HG02884 (cell line): ENCODE data around the gene PPARG.
"Not testable (repeated sequence)": the region's sequence is repeated elsewhere in the genome, so short reads cannot be mapped to it uniquely, and the experiment has no call there.

ENCODE experiments used
- ATAC-seq: cut with Tn5 transposase; IDR thresholded peaks from one replicate; pipeline ENCODE4 v1.9.1; 2021; ENCODE audit warnings: mild to moderate bottlenecking, moderate library complexity; ENCODE audit not compliant: unreplicated experiment

PPARG gene

DNA sequence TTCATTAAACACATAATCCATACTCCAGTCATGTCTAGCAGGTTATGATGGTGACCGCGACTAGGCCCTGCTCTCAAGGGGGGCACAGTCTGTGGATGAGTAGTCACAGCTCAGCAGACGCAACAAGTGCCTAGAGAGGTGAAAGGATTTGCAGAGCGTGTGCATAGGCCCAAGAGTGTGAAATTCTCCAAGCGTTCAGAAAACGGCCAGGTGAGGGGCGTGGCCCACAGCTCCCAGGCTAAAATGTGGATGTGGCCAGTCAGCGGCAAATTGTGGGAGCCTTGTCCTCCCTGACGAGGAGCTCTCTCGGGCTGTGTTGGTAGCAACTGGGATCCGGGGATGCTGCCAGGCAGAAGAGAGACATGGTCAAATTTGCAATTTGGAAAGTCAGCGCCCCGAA is 149.0 kb downstream of the PPARG start:
- ATAC-seq: no peak

GRCh38 chr3:12438318-12438717 is 149.4 kb downstream of the PPARG start:
- ATAC-seq: no peak

DNA sequence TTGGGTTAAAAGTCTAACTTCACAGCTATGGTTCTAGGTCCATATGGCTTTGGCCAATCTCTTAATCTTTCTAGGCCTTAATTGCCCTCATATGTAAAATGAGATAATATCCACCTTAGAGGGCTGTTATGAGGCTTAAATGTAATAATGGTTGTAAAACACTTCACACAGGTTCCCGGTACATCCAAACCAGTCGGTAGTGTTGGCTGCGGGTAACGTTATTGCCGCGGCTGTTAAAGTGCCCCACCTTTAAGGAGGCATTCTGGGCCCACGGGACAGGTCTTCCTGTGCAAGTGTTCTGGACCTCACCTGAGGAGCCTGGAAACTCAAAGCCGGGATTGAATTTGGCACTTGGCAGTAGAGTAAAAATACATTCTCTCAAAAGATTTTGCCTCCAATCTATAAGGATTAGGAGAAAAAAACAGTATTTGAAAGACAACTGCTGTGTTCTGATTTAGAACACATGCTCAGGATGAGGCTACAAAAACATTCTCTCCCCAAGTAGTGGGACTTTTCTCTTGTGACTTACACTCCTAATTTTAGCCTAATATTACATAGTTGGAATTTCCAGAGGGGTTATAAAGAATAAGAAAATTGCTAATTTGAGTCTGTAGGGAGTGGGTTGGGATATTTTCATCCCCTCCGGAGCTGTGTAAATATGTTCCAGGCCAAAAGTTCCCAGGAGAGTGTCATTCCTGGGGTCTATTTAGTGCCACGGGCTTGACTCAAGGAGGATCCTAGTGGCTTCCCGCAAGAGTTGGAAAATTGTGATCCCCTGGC is 150.5 kb downstream of the PPARG start:
- no peak for ATAC-seq

DNA sequence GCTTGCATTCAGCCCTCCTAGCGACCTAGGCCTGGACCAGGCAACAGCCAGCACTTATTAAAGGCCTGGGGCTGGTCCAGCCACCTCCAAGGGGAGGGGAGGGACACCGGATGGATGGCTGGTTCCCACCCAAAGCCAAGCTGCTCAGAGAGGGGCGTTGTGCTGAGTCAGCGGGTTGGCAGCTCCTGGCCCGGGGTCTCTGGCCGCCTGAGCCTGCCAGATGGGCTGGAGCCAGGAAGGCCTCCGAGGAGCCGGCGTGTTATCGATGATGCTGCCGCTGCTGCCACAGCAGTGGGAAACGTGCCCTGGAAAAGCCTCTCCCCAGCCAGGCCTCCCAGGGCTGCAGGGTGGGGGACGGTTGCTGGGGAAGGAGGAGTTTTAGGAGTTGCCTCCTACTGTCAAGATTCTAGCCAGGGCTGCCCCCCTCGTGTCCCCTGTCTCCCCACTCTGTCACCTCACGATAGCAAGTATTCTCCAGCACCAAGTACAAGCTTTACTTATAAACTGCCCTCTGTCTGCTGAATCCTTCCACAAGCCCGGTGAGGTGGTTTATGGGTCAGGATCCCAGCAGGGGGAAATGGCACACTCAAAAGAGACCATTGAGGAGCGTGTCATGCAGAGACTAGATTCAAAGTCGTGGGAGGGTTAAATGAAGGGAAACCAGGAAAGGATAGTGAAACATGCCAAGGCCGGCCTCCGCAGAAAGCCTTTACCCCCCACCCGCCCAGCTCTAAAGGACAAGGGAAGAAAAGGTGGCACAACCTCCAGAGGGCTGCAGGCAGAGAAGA is 152.3 kb downstream of the PPARG start:
- no peak for ATAC-seq

GRCh38 chr3:12442654-12443501 is 154.0 kb downstream of the PPARG start:
- no peak for ATAC-seq

GRCh38 chr3:12443781-12444522 is 155.1 kb downstream of the PPARG start:
- no peak for ATAC-seq

GRCh38 chr3:12444582-12445471 is 156.0 kb downstream of the PPARG start:
- no peak for ATAC-seq

DNA sequence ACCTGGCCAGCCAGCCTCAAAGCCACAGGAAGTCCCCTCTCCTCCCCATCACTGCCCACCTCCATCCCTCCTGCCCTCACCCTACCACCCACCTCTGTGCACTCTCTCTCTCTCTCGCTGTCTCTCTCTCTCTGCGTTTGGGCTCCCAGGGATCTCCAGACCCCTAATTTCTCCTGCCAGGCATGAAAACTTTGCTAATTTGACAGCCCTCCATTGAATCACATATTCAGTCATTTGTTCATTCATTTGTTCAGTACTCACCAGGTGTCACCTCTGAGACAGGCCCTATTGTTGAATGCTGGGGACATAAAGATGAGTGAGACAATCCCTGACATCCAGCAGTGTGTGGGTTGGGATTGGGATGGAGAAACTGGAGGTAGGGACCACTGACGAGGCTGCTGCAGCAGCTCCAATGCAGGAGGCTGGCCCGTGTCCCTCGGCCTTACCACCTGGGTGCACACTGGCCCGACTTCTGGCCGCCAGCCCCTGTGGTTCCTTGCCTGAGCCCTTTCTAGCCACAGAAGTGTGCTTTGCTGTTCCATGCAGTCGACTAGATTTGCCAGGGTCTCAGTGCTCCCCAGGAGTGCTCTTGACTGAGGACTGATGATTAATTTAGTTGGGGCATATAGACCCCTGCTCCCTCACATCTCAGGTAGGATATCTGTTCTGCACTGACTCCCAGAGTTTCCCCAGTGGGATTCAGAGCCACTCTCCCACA is 156.8 kb downstream of the PPARG start:
- ATAC-seq: no peak

- ATAC-seq: no peak
Measured at GRCh38 chr3:12446298-12446697, 157.4 kb downstream of the PPARG start.

GRCh38 chr3:12447075-12447474 is 158.2 kb downstream of the PPARG start:
- no peak for ATAC-seq

GRCh38 chr3:12448404-12449202 is 159.7 kb downstream of the PPARG start:
- ATAC-seq: not testable (repeated sequence)

DNA sequence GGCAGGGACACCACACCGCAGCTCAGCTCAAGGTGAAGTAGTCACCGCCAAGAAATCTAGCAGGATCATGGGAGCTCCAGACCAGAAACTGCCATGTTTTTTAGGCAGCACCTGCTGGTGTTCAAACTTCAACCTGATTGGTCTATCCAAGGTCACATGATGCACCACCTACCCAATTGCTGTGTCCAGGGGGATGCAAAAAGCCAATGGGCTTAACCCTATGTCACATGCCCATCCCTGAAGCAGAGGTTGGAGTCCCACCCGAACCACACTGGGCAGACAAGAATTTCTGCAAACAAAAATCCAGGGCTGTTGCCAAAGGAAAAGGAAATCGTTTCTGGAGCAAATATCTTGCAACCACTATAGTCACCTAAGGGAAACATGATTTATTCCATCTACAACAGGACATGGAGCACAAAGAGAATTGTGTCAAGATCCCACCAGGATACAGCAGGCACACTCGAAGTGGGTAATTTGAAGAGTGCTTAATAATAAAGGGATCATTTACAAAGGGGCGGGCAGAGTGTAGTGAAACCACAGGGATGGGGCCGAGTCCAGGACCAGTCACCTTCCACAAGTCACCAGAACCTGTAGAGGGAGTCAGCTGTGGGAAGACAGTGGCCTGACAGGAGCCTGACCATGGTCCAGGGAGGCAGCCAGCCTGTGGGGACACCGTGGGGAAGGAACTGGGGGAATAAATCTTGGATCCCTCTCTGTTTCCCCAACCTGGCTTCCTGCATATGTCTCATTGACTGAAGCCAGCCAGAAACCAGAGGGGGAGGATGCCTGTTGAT is 161.2 kb downstream of the PPARG start:
- no peak for ATAC-seq

GRCh38 chr3:12451481-12451880 is 162.6 kb downstream of the PPARG start:
- ATAC-seq: no peak

DNA sequence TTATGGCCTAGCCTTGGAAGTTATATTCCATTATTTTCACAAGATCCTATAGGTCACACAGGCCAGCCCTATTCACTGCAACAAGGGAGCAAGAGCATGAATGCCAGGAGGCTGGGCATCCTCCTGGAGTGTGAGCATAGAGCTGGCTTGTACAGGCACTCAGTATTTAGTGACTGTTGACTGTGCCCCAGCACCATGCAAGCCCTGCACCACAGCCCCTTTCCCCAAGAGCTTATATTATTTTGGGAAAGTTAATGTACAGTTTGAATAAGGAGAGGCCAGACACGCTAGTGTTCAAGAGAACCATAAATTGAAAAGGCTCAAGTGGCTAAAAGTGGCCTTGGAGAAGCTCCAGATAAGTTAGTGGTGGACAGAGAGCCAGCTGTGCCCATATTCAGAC is 163.1 kb downstream of the PPARG start:
- ATAC-seq: no peak

DNA sequence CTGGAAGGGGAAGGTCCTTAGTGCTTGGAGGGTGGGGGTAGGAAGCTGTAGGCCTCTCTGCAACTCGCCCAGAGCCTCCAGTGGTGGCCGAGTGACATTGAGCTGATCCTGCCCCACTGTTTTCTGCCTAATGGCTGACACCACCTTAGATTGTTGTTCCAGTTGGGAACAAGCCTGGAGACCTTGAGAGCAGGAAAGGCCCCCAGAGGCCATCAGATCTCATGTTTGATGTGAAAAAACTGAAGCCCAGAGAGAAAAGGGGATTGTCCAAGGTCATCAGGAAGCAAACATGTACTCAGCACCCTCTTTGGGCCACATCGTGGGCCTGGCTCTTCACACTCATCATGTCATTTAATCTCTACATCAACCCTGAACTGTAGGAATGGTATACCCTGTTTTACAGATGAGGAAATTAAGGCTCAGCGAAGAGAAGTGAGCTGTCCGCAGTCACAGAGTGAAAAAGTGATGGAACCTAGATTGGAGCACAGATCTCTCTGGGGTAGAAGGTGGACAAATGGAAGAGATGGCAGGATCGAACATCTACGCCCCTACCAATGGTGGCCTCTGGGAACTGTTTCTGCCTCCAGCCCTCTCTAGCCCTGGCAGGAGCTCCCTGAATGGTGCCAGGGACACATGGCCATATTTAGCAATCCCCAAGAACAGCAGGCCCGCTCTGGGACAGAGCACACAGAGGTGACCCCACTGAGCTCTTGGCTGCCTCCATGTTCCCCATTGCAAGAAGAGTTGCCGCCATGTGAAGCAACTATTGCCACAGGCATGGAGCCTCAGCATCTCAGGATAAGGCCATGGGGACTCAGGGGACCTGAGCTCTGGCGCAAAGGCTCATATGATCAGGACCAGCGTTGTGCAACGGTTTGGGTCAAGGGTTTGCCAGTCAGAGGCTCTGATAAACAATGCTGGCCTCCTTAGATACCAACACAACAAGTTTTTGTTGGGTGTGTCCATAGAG is 163.8 kb downstream of the PPARG start:
- ATAC-seq: no peak

GRCh38 chr3:12454076-12454815 is 165.4 kb downstream of the PPARG start:
- ATAC-seq: no peak
